Caco-2 (cell line): ENCODE data around the gene SEPTIN7. TPM values are rescaled to one million over a fixed set of nuclear protein-coding genes. Genes with fewer than 3 reads are reported as not detected.

Experiments used
- BruUV-seq: library from RNA; stranded (reverse); fragments of 400-500 nt; replicated peaks from 2 replicates; lab custom pipeline; 2021; lab: Mats Ljungman, UMichigan
- CTCF ChIA-PET: fragments of 300-600 bp; sonication (Branson Sonifier 250); formaldehyde crosslinking; loops from one replicate; lab custom pipeline; 2022; ENCODE audit warnings: antibody characterized with exemption; lab: Charles Lee
- POLR2A ChIA-PET: fragments of 300-600 bp; sonication (Branson Sonifier 250); formaldehyde crosslinking; loops from one replicate; lab custom pipeline; 2022; ENCODE audit warnings: antibody characterized with exemption; lab: Charles Lee
- DNase-seq, 2 experiments: peaks; one replicate each; pipeline versions ENCODE4 v3.0.0 to v3.0.0-alpha.2; 2020 to 2022
- H3K27me3 ChIP-seq: replicated peaks from 2 replicates; pipeline ENCODE4 v1.6.0; 2011; ENCODE audit warnings: low read length; ENCODE audit not compliant: control insufficient read depth, insufficient read depth
- H3K36me3 ChIP-seq: 2 replicates; pipeline ENCODE4 v1.5.1; 2011; ENCODE audit warnings: low read length; ENCODE audit not compliant: control insufficient read depth, insufficient read depth
- H3K4me1 ChIP-seq: fragments of 250-450 bp; sonication (Bioruptor Pico); 2 replicates; pipeline ENCODE4 v1.5.1; 2020; ENCODE audit warnings: mild to moderate bottlenecking
- H3K4me3 ChIP-seq: 2 replicates; pipeline ENCODE4 v1.5.1; 2011; ENCODE audit warnings: low read depth, mild to moderate bottlenecking, control low read depth, low read length
- H3K9me3 ChIP-seq: fragments of 250-450 bp; sonication (Bioruptor Pico); 2 replicates; pipeline ENCODE4 v1.5.1; 2020; ENCODE audit warnings: mild to moderate bottlenecking, moderate library complexity
- H3K27ac Mint-ChIP-seq: one replicate; pipeline ENCODE4 v1.8.0; 2022; ENCODE audit warnings: mixed read lengths; ENCODE audit not compliant: unreplicated experiment
- H3K27me3 Mint-ChIP-seq: one replicate; pipeline ENCODE4 v1.8.0; 2022; ENCODE audit warnings: mixed read lengths; ENCODE audit not compliant: insufficient read depth, unreplicated experiment
- H3K36me3 Mint-ChIP-seq: one replicate; pipeline ENCODE4 v1.8.0; 2022; ENCODE audit warnings: mild to moderate bottlenecking, mixed read lengths; ENCODE audit not compliant: insufficient read depth, unreplicated experiment
- H3K4me1 Mint-ChIP-seq: one replicate; pipeline ENCODE4 v1.8.0; 2022; ENCODE audit warnings: low read depth, mixed read lengths; ENCODE audit not compliant: unreplicated experiment
- H3K4me3 Mint-ChIP-seq: one replicate; pipeline ENCODE4 v1.8.0; 2022; ENCODE audit warnings: mild to moderate bottlenecking, moderate library complexity, mixed read lengths; ENCODE audit not compliant: unreplicated experiment
- H3K9me3 Mint-ChIP-seq: one replicate; pipeline ENCODE4 v1.8.0; 2022; ENCODE audit warnings: mixed read lengths; ENCODE audit not compliant: unreplicated experiment
- CTCF ChIP-seq, 2 experiments: fragments of 200-600 bp in 1 of 2; IDR thresholded peaks; 1 replicate in 1 of 2; 2 replicates in 1 of 2; pipeline versions ENCODE4 v1.5.1 to v1.8.0; 2011 to 2022; ENCODE audit warnings: antibody characterized with exemption in 1 of 2, control low read depth in 1 of 2, inconsistent platforms in 1 of 2, low read depth in 1 of 2, low read length in 1 of 2, mild to moderate bottlenecking in 1 of 2, moderate library complexity in 1 of 2; ENCODE audit not compliant: insufficient read depth in 1 of 2, severe bottlenecking in 1 of 2, unreplicated experiment in 1 of 2
- intact Hi-C: fragments of 100-400 bp; cut with micrococcal nuclease; formaldehyde crosslinking; loops from one replicate; pipeline ENCODE4 v1.10.0; 2022; ENCODE audit not compliant: unreplicated experiment
- total RNA-seq: library from RNA; stranded (reverse); gene quantifications from 2 replicates; pipeline ENCODE4 v1.2.3, GENCODE V29; 2022

Gene SEPTIN7
- total RNA-seq, 1 experiment from 2014 or later, result 224 TPM

DNA sequence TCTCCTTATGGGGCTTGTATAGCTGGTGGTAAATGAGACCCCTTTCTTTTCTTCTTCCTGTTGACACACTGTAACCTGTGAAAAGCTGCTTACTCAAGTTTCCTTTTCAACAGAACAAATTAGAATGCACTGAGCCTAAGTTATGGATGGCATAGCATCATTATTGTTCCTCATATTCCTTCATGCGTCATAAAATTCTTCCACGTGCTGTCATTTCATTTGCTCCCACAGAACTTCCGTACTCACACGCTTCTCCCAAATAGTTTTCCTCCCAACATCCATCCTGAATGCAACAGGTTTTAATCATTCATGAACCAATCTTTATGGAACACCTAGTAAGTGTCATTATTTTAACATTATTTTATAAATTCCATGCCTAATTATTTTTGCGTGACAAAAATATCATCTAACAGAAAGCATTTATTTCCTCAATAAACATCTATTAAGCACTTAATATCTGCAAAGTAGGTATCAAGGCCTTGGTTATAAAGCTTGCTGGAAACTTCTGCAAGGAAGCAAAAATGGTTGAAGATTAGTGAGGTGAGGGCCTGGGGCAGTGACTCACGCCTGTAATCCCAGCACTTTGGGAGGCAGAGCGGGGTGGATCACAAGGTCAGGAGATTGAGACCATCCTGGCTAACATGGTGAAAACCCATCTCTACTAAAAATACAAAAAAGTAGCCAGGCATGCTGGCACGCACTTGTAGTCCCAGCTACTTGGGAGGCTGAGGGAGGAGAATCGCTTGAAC, 18.9 kb upstream of the SEPTIN7 start:
- Histone ChIP-seq H3K4me3 (no peak overlapping the region), H3K4me1 (no peaks in the 10 kb centered on the region), H3K36me3 (no peaks in the 10 kb centered on the region), H3K9me3 (no peaks in the 10 kb centered on the region), H3K27me3 (no peaks in the 10 kb centered on the region)
- Mint-ChIP-seq H3K27me3 (no peaks in the 10 kb centered on the region), H3K4me1 (peaks cover 7% of the 10 kb centered on the region), H3K4me3 (no peak overlapping the region), H3K36me3 (no peaks in the 10 kb centered on the region), H3K9me3 (no peaks in the 10 kb centered on the region), H3K27ac (no peak overlapping the region)
- BruUV-seq, result no TSS peak
- TF ChIP-seq CTCF (IDR thresholded peaks at IDR 0.05; ENCODE audit: insufficient read depth in 1 of 2, low read depth in 1 of 2, low read length in 1 of 2, severe bottlenecking in 1 of 2, unreplicated experiment in 1 of 2), result no peak
- CTCF ChIA-PET, result interaction anchor here (0.7 kb wide), 1 partner anchor 22 kb away, joined by 4 read pairs; no protein-coding TSS in a partner anchor
- POLR2A ChIA-PET, result interaction anchor here (0.6 kb wide), 1 partner anchor 20 kb away, joined by 3 read pairs; no protein-coding TSS in a partner anchor
- no peak for DNase-seq
- intact Hi-C loops, result no loop called here

- no peak for DNase-seq
- Mint-ChIP-seq H3K36me3 (no peaks in the 10 kb centered on the region), H3K9me3 (peaks cover 9% of the 10 kb centered on the region), H3K4me3 (no peak overlapping the region), H3K27me3 (no peaks in the 10 kb centered on the region), H3K4me1 (peaks cover 7% of the 10 kb centered on the region), H3K27ac (no peak overlapping the region)
- POLR2A ChIA-PET, result no interaction called here
- intact Hi-C loops, result no loop called here
- Histone ChIP-seq H3K27me3 (no peaks in the 10 kb centered on the region), H3K36me3 (no peaks in the 10 kb centered on the region), H3K4me3 (no peak overlapping the region), H3K9me3 (no peaks in the 10 kb centered on the region), H3K4me1 (0 out of 2 replicates have a peak, but pooled peaks cover 7% of the 10 kb centered on the region)
- CTCF ChIA-PET, result no interaction called here
- TF ChIP-seq CTCF (IDR thresholded peaks at IDR 0.05; ENCODE audit: insufficient read depth in 1 of 2, low read depth in 1 of 2, low read length in 1 of 2, severe bottlenecking in 1 of 2, unreplicated experiment in 1 of 2), result no peak
- BruUV-seq, result no TSS peak
These were observed 16.5 kb upstream of the SEPTIN7 start for GRCh38 chr7:35784332-35784731.

GRCh38 chr7:35785250-35785649, 15.6 kb upstream of the SEPTIN7 start:
- Histone ChIP-seq H3K27me3 (no peaks in the 10 kb centered on the region), H3K4me1 (0 out of 2 replicates have a peak, but pooled peaks cover 7% of the 10 kb centered on the region), H3K9me3 (peaks cover 3% of the 10 kb centered on the region; the same call in 1 of the 2 replicates), H3K4me3 (no peak overlapping the region), H3K36me3 (no peaks in the 10 kb centered on the region)
- H3K27me3 Mint-ChIP-seq, result no peaks in the 10 kb centered on the region
- no peak for DNase-seq
- ChIA-PET POLR2A (no interaction called here), CTCF (no interaction called here)
- no peaks in the 10 kb centered on the region for H3K36me3 Mint-ChIP-seq
- H3K9me3 Mint-ChIP-seq, result peaks cover 9% of the 10 kb centered on the region
- intact Hi-C loops, result no loop called here
- no peak for TF ChIP-seq CTCF (IDR thresholded peaks at IDR 0.05; ENCODE audit: insufficient read depth in 1 of 2, low read depth in 1 of 2, low read length in 1 of 2, severe bottlenecking in 1 of 2, unreplicated experiment in 1 of 2)
- no peak overlapping the region for H3K27ac Mint-ChIP-seq
- H3K4me3 Mint-ChIP-seq, result no peak overlapping the region
- peaks cover 7% of the 10 kb centered on the region for H3K4me1 Mint-ChIP-seq
- no TSS peak for BruUV-seq
